Measurements from ENCODE around the gene DNM1L. TPM values are rescaled to one million over a fixed set of nuclear protein-coding genes. Genes with fewer than 3 reads are reported as not detected.
A peak's percentile ranks its signal among the peaks of the same experiment; 100 is the strongest.
"Not testable (repeated sequence)": the region's sequence is repeated elsewhere in the genome, so short reads cannot be mapped to it uniquely, and the experiment has no call there.

Gene DNM1L
- total RNA-seq, 2 donors from 2014 or later, result 45.0 to 55.6 TPM

GRCh38 chr12:32705783-32706182 lies 26.7 kb downstream of the DNM1L start:
- no peaks in the 10 kb centered on the region for H3K4me1 ChIP-seq
- no peaks in the 10 kb centered on the region for H3K27me3 ChIP-seq
- no peaks in the 10 kb centered on the region for H3K9me3 ChIP-seq
- intact Hi-C loops (cut with DNase I), result no loop called here
- no peaks in the 10 kb centered on the region for H3K36me3 ChIP-seq
- no peak for DNase-seq
- no peak overlapping the region for H3K4me3 ChIP-seq
- H3K9ac ChIP-seq (ENCODE audit: low read depth in 2 of 2, low read length in 2 of 2), result no peak overlapping the region
- H3K27ac ChIP-seq, result no peak overlapping the region
- no peak for TF ChIP-seq CTCF (IDR thresholded peaks at IDR 0.05)

- Histone ChIP-seq H3K4me1 (no peaks in the 10 kb centered on the region), H3K27ac (no peak overlapping the region), H3K36me3 (no peaks in the 10 kb centered on the region), H3K4me3 (no peak overlapping the region), H3K9me3 (no peaks in the 10 kb centered on the region), H3K9ac (ENCODE audit: low read depth in 2 of 2, low read length in 2 of 2) (no peak overlapping the region), H3K27me3 (no peaks in the 10 kb centered on the region)
- no peak for TF ChIP-seq CTCF (IDR thresholded peaks at IDR 0.05)
- DNase-seq, result no peak
- intact Hi-C loops (cut with DNase I), result no loop called here
These were observed 27.4 kb downstream of the DNM1L start for GRCh38 chr12:32706335-32707024.

GRCh38 chr12:32708926-32709325 lies 29.8 kb downstream of the DNM1L start:
- TF ChIP-seq CTCF (IDR thresholded peaks at IDR 0.05), result no peak
- no peak for DNase-seq
- H3K36me3 ChIP-seq, result no peaks in the 10 kb centered on the region

GRCh38 chr12:32714772-32715171 lies 35.7 kb downstream of the DNM1L start:
- no peak for TF ChIP-seq CTCF (IDR thresholded peaks at IDR 0.05)
- DNase-seq, result peak; percentile 37
- no peaks in the 10 kb centered on the region for H3K27me3 ChIP-seq
- H3K9me3 ChIP-seq, result no peaks in the 10 kb centered on the region
- intact Hi-C loops (cut with DNase I), result no loop called here
- H3K9ac ChIP-seq (ENCODE audit: low read depth in 2 of 2, low read length in 2 of 2), result no peak overlapping the region
- H3K27ac ChIP-seq, result no peak overlapping the region
- H3K4me3 ChIP-seq, result no peak overlapping the region
- no peaks in the 10 kb centered on the region for H3K4me1 ChIP-seq
- H3K36me3 ChIP-seq, result no peaks in the 10 kb centered on the region

More at GRCh38 chr12:32708926-32709325, 29.8 kb downstream of the DNM1L start:
- Histone ChIP-seq H3K9ac (ENCODE audit: low read depth in 2 of 2, low read length in 2 of 2) (no peak overlapping the region), H3K27ac (no peak overlapping the region), H3K4me3 (no peak overlapping the region), H3K9me3 (no peaks in the 10 kb centered on the region), H3K27me3 (no peaks in the 10 kb centered on the region), H3K4me1 (no peaks in the 10 kb centered on the region)
- intact Hi-C loops (cut with DNase I), result no loop called here

GRCh38 chr12:32718926-32719325 lies 39.8 kb downstream of the DNM1L start:
- no peak for TF ChIP-seq CTCF (IDR thresholded peaks at IDR 0.05)
- intact Hi-C loops (cut with DNase I), result no loop called here
- H3K9ac ChIP-seq (ENCODE audit: low read depth in 2 of 2, low read length in 2 of 2), result no peak overlapping the region

GRCh38 chr12:32725308-32725707 lies 46.2 kb downstream of the DNM1L start:
- H3K27ac ChIP-seq; intact Hi-C loops (cut with DNase I): not testable (repeated sequence)

More at GRCh38 chr12:32718926-32719325, 39.8 kb downstream of the DNM1L start:
- no peaks in the 10 kb centered on the region for H3K4me1 ChIP-seq
- no peak for DNase-seq
- H3K27ac ChIP-seq, result no peak overlapping the region
- H3K4me3 ChIP-seq, result no peak overlapping the region
- peaks cover 4% of the 10 kb centered on the region for H3K36me3 ChIP-seq
- H3K27me3 ChIP-seq, result no peaks in the 10 kb centered on the region
- no peaks in the 10 kb centered on the region for H3K9me3 ChIP-seq

More at GRCh38 chr12:32725308-32725707, 46.2 kb downstream of the DNM1L start:
- DNase-seq; H3K4me3 ChIP-seq; H3K4me1 ChIP-seq; H3K36me3 ChIP-seq; H3K27me3 ChIP-seq; H3K9me3 ChIP-seq; H3K9ac ChIP-seq (ENCODE audit: low read depth in 2 of 2, low read length in 2 of 2): not testable (repeated sequence)

All from colonic mucosa (tissue), 4 donors.